Measurements from ENCODE around the gene GLT1D1.

- no peak for TF ChIP-seq POLR2A (IDR thresholded peaks at IDR 0.05)
- TF ChIP-seq, protein P1, sequence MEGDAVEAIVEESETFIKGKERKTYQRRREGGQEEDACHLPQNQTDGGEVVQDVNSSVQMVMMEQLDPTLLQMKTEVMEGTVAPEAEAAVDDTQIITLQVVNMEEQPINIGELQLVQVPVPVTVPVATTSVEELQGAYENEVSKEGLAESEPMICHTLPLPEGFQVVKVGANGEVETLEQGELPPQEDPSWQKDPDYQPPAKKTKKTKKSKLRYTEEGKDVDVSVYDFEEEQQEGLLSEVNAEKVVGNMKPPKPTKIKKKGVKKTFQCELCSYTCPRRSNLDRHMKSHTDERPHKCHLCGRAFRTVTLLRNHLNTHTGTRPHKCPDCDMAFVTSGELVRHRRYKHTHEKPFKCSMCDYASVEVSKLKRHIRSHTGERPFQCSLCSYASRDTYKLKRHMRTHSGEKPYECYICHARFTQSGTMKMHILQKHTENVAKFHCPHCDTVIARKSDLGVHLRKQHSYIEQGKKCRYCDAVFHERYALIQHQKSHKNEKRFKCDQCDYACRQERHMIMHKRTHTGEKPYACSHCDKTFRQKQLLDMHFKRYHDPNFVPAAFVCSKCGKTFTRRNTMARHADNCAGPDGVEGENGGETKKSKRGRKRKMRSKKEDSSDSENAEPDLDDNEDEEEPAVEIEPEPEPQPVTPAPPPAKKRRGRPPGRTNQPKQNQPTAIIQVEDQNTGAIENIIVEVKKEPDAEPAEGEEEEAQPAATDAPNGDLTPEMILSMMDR (IDR thresholded peaks at IDR 0.05): no peak
These were observed 36.7 kb upstream of the GLT1D1 start for GRCh38 chr12:128816643-128816920.

Data from adrenal gland (tissue), 5 donors.